Fibroblast of skin of left quadriceps (primary cell): ENCODE measurements around the gene ZDHHC13.

ENCODE experiments used
- DNase-seq, 2 experiments: peaks; one replicate each; pipeline ENCODE4 v3.0.0-alpha.2; 2013; ENCODE audit warnings: low read depth in 2 of 2

The ZDHHC13 gene, protein sequence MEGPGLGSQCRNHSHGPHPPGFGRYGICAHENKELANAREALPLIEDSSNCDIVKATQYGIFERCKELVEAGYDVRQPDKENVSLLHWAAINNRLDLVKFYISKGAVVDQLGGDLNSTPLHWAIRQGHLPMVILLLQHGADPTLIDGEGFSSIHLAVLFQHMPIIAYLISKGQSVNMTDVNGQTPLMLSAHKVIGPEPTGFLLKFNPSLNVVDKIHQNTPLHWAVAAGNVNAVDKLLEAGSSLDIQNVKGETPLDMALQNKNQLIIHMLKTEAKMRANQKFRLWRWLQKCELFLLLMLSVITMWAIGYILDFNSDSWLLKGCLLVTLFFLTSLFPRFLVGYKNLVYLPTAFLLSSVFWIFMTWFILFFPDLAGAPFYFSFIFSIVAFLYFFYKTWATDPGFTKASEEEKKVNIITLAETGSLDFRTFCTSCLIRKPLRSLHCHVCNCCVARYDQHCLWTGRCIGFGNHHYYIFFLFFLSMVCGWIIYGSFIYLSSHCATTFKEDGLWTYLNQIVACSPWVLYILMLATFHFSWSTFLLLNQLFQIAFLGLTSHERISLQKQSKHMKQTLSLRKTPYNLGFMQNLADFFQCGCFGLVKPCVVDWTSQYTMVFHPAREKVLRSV

DNA sequence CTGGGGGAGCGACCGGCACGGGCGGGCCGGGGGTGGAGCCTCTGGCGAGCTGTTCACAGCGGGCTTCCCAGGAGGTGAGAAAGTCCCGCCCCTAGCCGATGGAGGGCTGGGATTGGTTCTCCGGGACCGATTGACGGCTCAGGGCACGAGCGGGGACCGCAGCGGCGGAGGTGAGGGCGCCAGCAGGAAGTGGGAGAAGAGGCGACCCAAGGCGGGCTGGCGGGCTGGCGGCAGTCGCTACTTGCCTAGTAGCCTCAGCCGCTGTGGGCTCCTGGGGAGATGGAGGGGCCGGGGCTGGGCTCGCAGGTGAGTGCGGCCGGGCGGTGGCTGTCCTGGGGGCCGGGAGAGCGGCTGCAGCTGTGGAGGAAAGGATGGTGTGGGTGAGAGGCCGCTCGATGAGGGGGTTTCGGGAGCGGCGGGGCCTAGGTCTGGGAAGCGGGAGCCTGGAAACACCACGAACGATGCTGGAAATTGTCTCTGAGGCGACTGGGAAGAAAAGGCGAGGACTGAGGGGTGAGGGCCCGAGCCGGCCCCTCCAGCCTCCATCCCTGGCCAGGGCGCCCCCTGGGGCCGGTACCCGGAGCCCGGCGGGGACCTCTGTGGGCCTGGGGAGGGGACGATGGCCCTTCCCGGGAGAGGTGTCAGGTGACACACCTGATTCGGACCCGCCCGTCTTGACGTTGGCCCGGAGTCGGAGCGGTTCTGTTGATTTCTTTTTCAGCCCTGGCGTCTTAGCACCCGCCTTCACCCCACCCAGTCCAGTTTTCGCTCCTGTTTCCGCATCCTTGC is at the start of gene ZDHHC13:
Gene ZDHHC13 (plus strand): TSS at position 198 of the 789 bp plus-strand sequence. CDS start 82 bp downstream, at position 280.
- DNase-seq, result peak; percentile 72 to 74

DNA sequence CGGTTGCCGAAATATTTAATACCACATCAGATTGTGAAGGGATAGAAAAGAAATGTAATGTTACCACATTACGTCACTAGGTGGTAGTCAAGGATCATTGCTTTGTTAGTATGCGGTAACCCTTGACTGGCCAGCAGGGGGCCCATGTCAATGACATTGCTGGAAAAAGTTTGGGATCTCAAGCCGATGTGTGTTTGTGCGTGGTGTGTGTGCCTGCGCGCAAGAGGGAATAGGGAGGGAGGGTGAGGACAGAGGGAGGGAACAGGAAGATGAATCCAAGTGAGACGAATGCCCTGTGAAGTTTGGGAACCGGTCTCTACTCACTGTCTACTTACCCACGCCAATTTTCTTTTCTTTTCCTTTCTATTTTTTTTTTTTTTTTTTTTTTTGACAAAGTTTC is 45.7 kb upstream of the ZDHHC13 start:
- DNase-seq, result peak; percentile 70 to 74

GRCh38 chr11:19072464-19072863 is 44.5 kb upstream of the ZDHHC13 start:
- DNase-seq, result no peak

GRCh38 chr11:19073454-19074415 is 43.2 kb upstream of the ZDHHC13 start:
- no peak for DNase-seq

GRCh38 chr11:19075636-19076035 is 41.3 kb upstream of the ZDHHC13 start:
- DNase-seq, result no peak

- peak in 1 of 2 experiments; percentile 18 for DNase-seq
These were observed 40.0 kb upstream of the ZDHHC13 start for GRCh38 chr11:19076744-19077589.

DNA sequence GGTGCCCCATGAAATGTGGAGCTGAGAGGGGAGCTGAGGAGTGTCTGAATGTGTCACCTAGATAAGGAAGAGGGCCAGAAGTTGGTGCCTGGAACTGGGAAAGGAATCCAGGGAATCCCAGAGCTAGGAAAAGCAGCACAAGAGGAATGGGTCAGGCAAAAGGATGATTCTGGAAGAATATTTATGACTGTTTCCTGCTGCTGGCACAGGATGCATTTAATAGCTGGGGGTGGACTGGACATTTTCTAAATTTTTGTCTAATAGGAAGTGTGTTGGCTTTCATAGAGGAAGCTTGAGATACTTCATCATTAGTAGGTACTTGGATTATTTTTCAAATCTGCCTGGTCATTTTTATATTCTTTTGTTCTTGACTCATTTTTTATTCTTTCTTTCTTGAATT is 39.0 kb upstream of the ZDHHC13 start:
- DNase-seq, result no peak

DNA sequence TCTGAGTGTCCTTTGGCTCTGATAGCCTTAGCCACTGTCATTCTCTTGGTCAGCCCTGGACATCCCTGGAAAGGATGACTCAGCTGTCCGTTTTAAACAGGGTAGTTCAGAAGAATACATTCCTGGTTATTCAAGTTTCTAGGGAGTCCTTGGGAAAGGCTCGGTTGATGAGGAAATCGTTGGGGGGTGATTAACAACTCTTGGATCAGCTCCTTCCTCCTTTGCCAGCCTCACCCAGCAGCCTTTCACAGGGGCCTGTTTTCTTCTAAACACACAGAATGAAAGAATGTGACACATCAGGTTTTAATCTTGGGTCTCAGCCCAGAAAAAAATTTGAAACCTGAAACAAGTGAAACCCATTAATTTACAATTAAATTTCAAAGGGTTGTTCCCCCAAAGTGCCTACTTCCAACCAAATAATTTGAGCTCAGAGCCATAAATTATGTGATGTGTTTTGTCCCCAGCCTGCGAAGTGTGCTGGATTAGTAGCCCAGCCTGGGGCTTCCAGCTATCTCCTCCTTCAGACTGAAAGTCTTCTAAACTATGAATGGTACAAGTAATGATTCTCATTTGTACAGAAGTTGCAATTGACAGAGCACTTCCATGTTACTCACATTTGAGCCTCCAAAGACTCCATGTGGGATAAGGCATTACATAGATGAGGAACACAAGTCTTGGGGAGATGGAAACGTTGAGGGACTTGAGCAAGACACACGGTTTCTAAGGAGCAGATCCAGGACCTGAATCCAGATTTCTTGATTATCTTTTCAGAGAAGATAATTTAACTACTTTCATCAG is 37.1 kb upstream of the ZDHHC13 start:
- DNase-seq, result peak; percentile 85 to 88

- DNase-seq, result peak; percentile 16 to 29
These were observed 36.4 kb upstream of the ZDHHC13 start for GRCh38 chr11:19080579-19080993.

- DNase-seq, result no peak
These were observed 33.8 kb upstream of the ZDHHC13 start for GRCh38 chr11:19083166-19083565.

- DNase-seq, result no peak
These were observed 32.2 kb upstream of the ZDHHC13 start for GRCh38 chr11:19084661-19085315.

GRCh38 chr11:19087658-19088057 is 29.3 kb upstream of the ZDHHC13 start:
- DNase-seq, result peak; percentile 19 to 24

GRCh38 chr11:19088791-19089190 is 28.2 kb upstream of the ZDHHC13 start:
- no peak for DNase-seq

- DNase-seq, result no peak
These were observed 27.5 kb upstream of the ZDHHC13 start for GRCh38 chr11:19089421-19089820.

- no peak for DNase-seq
These were observed 25.6 kb upstream of the ZDHHC13 start for GRCh38 chr11:19091366-19091765.

DNA sequence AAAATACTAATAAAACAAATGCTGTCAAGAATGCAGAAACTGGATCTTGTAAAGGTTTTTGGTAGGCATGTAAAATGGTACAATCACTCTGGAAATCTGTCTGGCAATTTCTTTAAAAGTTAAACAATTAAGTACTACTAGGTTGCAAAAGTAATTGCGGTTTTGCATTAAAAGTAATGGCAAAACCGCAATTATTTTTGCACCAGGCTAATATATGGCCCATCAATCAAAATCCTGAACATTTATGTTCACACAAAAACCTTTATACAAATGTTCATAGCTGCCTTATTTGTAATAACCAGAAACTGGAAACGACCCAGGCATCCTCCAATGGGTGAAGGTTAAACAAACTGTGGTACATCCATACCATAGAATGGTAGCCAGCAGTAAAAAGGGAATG is 24.6 kb upstream of the ZDHHC13 start:
- no peak for DNase-seq

DNA sequence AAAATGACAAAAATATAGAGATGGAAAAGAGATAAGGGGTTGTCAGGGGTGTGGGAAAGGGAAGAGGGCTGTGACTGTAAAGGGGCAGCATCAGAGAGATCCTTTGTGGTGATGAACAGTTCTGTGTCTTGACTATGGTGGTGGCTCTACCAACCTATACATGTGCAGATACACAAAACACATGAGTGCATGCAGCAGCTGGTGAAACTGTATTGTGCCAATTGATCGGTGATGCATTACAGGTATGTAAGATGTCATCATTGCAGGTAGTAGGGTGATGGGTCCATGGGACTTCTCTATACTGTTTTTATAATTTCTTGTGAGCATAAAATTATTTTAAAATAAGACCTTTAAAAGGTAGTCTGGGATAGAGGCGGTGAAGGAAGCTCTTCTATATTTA is 24.1 kb upstream of the ZDHHC13 start:
- DNase-seq, result no peak

- no peak for DNase-seq
These were observed 23.0 kb upstream of the ZDHHC13 start for GRCh38 chr11:19093976-19094375.

GRCh38 chr11:19094859-19095258 is 22.1 kb upstream of the ZDHHC13 start:
- no peak for DNase-seq
